B cell (primary cell): Measurements from ENCODE around the gene CLEC6A. TPM values are rescaled to one million over a fixed set of nuclear protein-coding genes. Genes with fewer than 3 reads are reported as not detected.

Experiments
- ATAC-seq: fragments of 200-7000 bp; cut with Tn5 transposase; one replicate; pipeline ENCODE4 v1.10.0; 2021; ENCODE audit warnings: low read depth, mild to moderate bottlenecking, moderate number of reproducible peaks, moderate library complexity
- CTCF ChIA-PET: fragments of 350-600 bp; sonication (Branson Sonifier 250); formaldehyde crosslinking; loops from one replicate; lab custom pipeline; 2021; ENCODE audit warnings: antibody characterized with exemption, inconsistent platforms; lab: Charles Lee
- POLR2A ChIA-PET: fragments of 350-600 bp; sonication (Branson Sonifier 250); formaldehyde crosslinking; loops from one replicate; lab custom pipeline; 2021; ENCODE audit warnings: antibody characterized with exemption; lab: Charles Lee
- DNase-seq: peaks from one replicate; pipeline ENCODE4 v3.0.0; 2013
- H2AFZ ChIP-seq: 2 replicates; pipeline ENCODE4 v1.6.1; 2012; ENCODE audit warnings: mild to moderate bottlenecking, low read depth, low read length; ENCODE audit not compliant: insufficient read depth, poor library complexity, severe bottlenecking
- H3K27ac ChIP-seq, 2 donors: 1 replicate in 1 of 2; 2 replicates in 1 of 2; pipeline ENCODE4 v1.5.1; 2012 to 2013; ENCODE audit warnings: low read length in 2 of 2, mild to moderate bottlenecking in 2 of 2, moderate library complexity in 1 of 2
- H3K27me3 ChIP-seq, 4 experiments: fragments of 200-600 bp in 1 of 4; sonication (generic) in 1 of 4; replicated peaks in 1 of 4; 1 replicate in 2 of 4; 2 replicates in 2 of 4; pipeline versions ENCODE4 v1.6.1 to v1.7.0; 2013 to 2016; ENCODE audit warnings: low read length in 3 of 4, mild to moderate bottlenecking in 2 of 4, mixed read lengths in 1 of 4, moderate library complexity in 1 of 4; ENCODE audit not compliant: insufficient read depth in 4 of 4, control insufficient read depth in 3 of 4; ENCODE audit errors: control extremely low read depth in 1 of 4
- H3K36me3 ChIP-seq, 2 experiments: replicated peaks in 1 of 2; 1 replicate in 1 of 2; 2 replicates in 1 of 2; pipeline versions ENCODE4 v1.6.1 to v1.7.1; 2013; ENCODE audit warnings: low read length in 1 of 2; ENCODE audit not compliant: insufficient read depth in 2 of 2, control insufficient read depth in 1 of 2; ENCODE audit errors: control extremely low read depth in 1 of 2, extremely low read depth in 1 of 2
- H3K4me1 ChIP-seq, 2 donors: fragments of 200-600 bp in 1 of 2; sonication (generic) in 1 of 2; 1 replicate in 1 of 2; 2 replicates in 1 of 2; pipeline versions ENCODE4 v1.5.1 to v1.6.1; 2013 to 2017; ENCODE audit warnings: low read length in 2 of 2; ENCODE audit not compliant: control insufficient read depth in 2 of 2, insufficient read depth in 2 of 2
- H3K4me2 ChIP-seq: replicated peaks from 2 replicates; pipeline ENCODE3; 2012; ENCODE audit warnings: mild to moderate bottlenecking, low read depth, low read length; ENCODE audit not compliant: poor library complexity, severe bottlenecking
- H3K4me3 ChIP-seq, 5 experiments: fragments of 200-600 bp in 1 of 5; sonication (generic) in 1 of 5; 1 replicate in 3 of 5; 2 replicates in 2 of 5; pipeline versions ENCODE4 v1.5.1 to v1.7.0; 2011 to 2016; ENCODE audit warnings: low read length in 4 of 5, mild to moderate bottlenecking in 4 of 5, low read depth in 2 of 5, control low read depth in 1 of 5, moderate library complexity in 1 of 5; ENCODE audit not compliant: insufficient read depth in 1 of 5; ENCODE audit errors: control extremely low read depth in 1 of 5, extremely low read depth in 1 of 5
- H3K79me2 ChIP-seq: fragments of 200-600 bp; sonication (generic); one replicate; pipeline ENCODE4 v1.6.0; 2016; ENCODE audit warnings: low read length; ENCODE audit not compliant: control insufficient read depth, insufficient read depth
- H3K9ac ChIP-seq: fragments of 200-600 bp; sonication (generic); 2 replicates; pipeline ENCODE4 v1.6.1; 2017; ENCODE audit warnings: mild to moderate bottlenecking, low read length, moderate library complexity
- H3K9me3 ChIP-seq, 3 donors: one replicate each; pipeline versions ENCODE4 v1.6.1 to v1.7.1; 2013; ENCODE audit warnings: low read length in 2 of 3; ENCODE audit not compliant: control insufficient read depth in 2 of 3, insufficient read depth in 1 of 3; ENCODE audit errors: control extremely low read depth in 1 of 3
- H4K20me1 ChIP-seq: 2 replicates; pipeline ENCODE4 v1.6.0; 2012; ENCODE audit warnings: mild to moderate bottlenecking, low read length; ENCODE audit not compliant: insufficient read depth, control insufficient read depth, poor library complexity, severe bottlenecking
- H3K27ac Mint-ChIP-seq: one replicate; pipeline ENCODE4 v1.8.0; 2021; ENCODE audit warnings: mixed read lengths
- H3K27me3 Mint-ChIP-seq: one replicate; pipeline ENCODE4 v1.8.0; 2021; ENCODE audit warnings: mixed read lengths
- H3K4me1 Mint-ChIP-seq: one replicate; pipeline ENCODE4 v1.8.0; 2021; ENCODE audit warnings: mixed read lengths
- H3K4me3 Mint-ChIP-seq: one replicate; pipeline ENCODE4 v1.8.0; 2021; ENCODE audit warnings: mixed read lengths
- H3K9me3 Mint-ChIP-seq: one replicate; pipeline ENCODE4 v1.8.0; 2022; ENCODE audit warnings: mixed read lengths; ENCODE audit not compliant: insufficient read depth
- EZH2 ChIP-seq: IDR thresholded peaks from 2 replicates; pipeline ENCODE4 v1.6.1; 2012; ENCODE audit warnings: borderline replicate concordance, low read depth, mild to moderate bottlenecking, moderate library complexity, low read length; ENCODE audit not compliant: insufficient read depth, poor library complexity, severe bottlenecking
- WGBS: methylation state at CpG from one replicate; pipeline ENCODE4 v1.1.5; 2013; ENCODE audit warnings: missing lambda C conversion rate; ENCODE audit not compliant: insufficient coverage; 5-methylcytosine and 5-hydroxymethylcytosine counted together
- intact Hi-C: fragments of 100-400 bp; cut with micrococcal nuclease; formaldehyde crosslinking; loops from one replicate; pipeline ENCODE4 v1.10.0; 2022
- polyA plus RNA-seq: library from polyadenylated mRNA; depleted of rRNA; stranded (reverse); fragments of >200 nt; gene quantifications from 2 replicates; pipeline ENCODE4 v1.2.3, GENCODE V29; 2012
- total RNA-seq, 2 donors: library from RNA; stranded (reverse); fragments of 120-200 nt in 1 of 2; gene quantifications; 1 replicate in 1 of 2; 2 replicates in 1 of 2; pipeline versions ENCODE4 v1.2.3 to v1.2.4, GENCODE V29; 2013 to 2022
- TF ChIP-seq, protein P1 (sequence below): fragments of 200-600 bp; IDR thresholded peaks from one replicate; pipeline ENCODE4 v1.8.0; 2022; ENCODE audit warnings: antibody characterized with exemption, mild to moderate bottlenecking

The CLEC6A gene
- total and polyA plus RNA-seq, 2 donors (not counting 1 experiment from before 2014, with no cell fraction given): 0.07 TPM; not detected in 1

DNA sequence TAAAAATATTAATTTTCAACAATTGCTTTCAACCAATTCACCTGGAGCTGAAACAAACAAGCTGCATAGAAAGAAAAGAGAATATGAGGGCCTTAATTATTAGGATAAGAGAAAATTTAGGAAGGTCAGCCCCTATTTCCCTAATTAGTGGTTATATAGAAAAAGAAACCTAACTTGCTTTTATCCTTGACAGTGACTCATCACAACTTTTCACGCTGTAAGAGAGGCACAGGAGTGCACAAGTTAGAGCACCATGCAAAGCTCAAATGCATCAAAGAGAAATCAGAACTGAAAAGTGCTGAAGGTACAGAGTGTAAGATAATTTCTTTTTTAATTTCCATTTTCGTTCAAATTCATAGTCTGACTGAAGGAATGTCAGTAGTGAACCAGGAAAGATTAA, 62.2 kb downstream of the CLEC6A start:
- POLR2A ChIA-PET: no interaction called here
- WGBS: no CpG with 5 or more reads among the region's 2 CpGs
- H3K4me3 Mint-ChIP-seq: no peak overlapping the region

DNA sequence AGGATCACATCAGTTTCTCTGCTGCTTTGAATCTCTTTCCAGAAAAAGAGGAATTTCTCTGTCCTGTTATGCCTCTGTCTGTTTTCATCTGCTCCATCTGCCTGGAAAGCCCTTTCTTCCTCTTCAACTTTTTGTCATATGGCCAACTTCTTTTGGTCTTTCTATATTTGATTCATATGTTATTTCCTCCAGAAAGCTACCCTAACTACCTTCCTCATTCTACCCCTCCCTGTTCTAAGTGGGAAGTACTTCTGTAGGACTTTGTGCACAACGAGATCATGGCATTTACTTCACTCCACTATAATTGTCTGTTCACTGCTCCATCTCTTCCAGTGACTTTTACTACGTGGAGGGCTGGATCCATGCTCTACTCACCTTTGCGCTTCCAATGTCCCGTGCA, 63.4 kb downstream of the CLEC6A start:
- H3K4me2 ChIP-seq: no peak overlapping the region
- intact Hi-C loops: no loop called here
- CTCF ChIA-PET: no interaction called here

More for the DNA sequence above, 62.2 kb downstream of the CLEC6A start:
- Mint-ChIP-seq H3K4me1 (no peaks in the 10 kb centered on the region), H3K27me3 (peaks cover 39% of the 10 kb centered on the region), H3K27ac (no peak overlapping the region), H3K9me3 (no peaks in the 10 kb centered on the region)
- TF ChIP-seq, protein P1, sequence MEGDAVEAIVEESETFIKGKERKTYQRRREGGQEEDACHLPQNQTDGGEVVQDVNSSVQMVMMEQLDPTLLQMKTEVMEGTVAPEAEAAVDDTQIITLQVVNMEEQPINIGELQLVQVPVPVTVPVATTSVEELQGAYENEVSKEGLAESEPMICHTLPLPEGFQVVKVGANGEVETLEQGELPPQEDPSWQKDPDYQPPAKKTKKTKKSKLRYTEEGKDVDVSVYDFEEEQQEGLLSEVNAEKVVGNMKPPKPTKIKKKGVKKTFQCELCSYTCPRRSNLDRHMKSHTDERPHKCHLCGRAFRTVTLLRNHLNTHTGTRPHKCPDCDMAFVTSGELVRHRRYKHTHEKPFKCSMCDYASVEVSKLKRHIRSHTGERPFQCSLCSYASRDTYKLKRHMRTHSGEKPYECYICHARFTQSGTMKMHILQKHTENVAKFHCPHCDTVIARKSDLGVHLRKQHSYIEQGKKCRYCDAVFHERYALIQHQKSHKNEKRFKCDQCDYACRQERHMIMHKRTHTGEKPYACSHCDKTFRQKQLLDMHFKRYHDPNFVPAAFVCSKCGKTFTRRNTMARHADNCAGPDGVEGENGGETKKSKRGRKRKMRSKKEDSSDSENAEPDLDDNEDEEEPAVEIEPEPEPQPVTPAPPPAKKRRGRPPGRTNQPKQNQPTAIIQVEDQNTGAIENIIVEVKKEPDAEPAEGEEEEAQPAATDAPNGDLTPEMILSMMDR: no peak
- no peak for TF ChIP-seq EZH2
- Histone ChIP-seq H3K9ac (no peak overlapping the region), H3K27me3 (peaks cover 0 to 13% (median 3%) of the 10 kb centered on the region in 4 experiments), H3K4me3 (no peak overlapping the region), H2AFZ (no peak overlapping the region), H3K4me2 (no peak overlapping the region), H3K9me3 (no peaks in the 10 kb centered on the region), H4K20me1 (no peaks in the 10 kb centered on the region), H3K27ac (no peak overlapping the region), H3K36me3 (no peaks in the 10 kb centered on the region), H3K4me1 (no peaks in the 10 kb centered on the region), H3K79me2 (no peaks in the 10 kb centered on the region)
- DNase-seq: no peak
- intact Hi-C loops: no loop called here
- CTCF ChIA-PET: interaction anchor here (0.8 kb wide), 1 partner anchor 26 kb away, joined by 4 read pairs; no protein-coding TSS in a partner anchor
- no peak for ATAC-seq

More for the DNA sequence above, 63.4 kb downstream of the CLEC6A start:
- no peak overlapping the region for H3K4me3 Mint-ChIP-seq
- Histone ChIP-seq H3K9me3 (no peaks in the 10 kb centered on the region), H3K9ac (no peak overlapping the region), H4K20me1 (no peaks in the 10 kb centered on the region), H3K27ac (no peak overlapping the region), H3K4me1 (no peaks in the 10 kb centered on the region), H3K4me3 (no peak overlapping the region), H3K36me3 (no peaks in the 10 kb centered on the region), H2AFZ (no peak overlapping the region), H3K27me3 (peaks cover 0 to 9% (median 3%) of the 10 kb centered on the region in 4 experiments), H3K79me2 (no peaks in the 10 kb centered on the region)
- POLR2A ChIA-PET: no interaction called here
- H3K27ac Mint-ChIP-seq: no peak overlapping the region
- no peak for DNase-seq
- H3K27me3 Mint-ChIP-seq: peaks cover 41% of the 10 kb centered on the region
- no peak for ATAC-seq
- H3K9me3 Mint-ChIP-seq: peaks cover 2% of the 10 kb centered on the region
- WGBS: 100% methylated on average over 2 of the region's 4 CpGs
- H3K4me1 Mint-ChIP-seq: no peaks in the 10 kb centered on the region
- TF ChIP-seq, protein P1: no peak
- TF ChIP-seq EZH2: no peak
